ENCODE measurements around the gene CNGA1. TPM values are rescaled to one million over a fixed set of nuclear protein-coding genes. Genes with fewer than 3 reads are reported as not detected.
A peak's percentile ranks its signal among the peaks of the same experiment; 100 is the strongest.
"Not testable (repeated sequence)": the region's sequence is repeated elsewhere in the genome, so short reads cannot be mapped to it uniquely, and the experiment has no call there.

The CNGA1 gene
- polyA plus RNA-seq, 4 donors, result 0.16 to 7.3 (median 4.6) TPM

- no peak for DNase-seq (ENCODE audit: low read depth in 4 of 4, low spot score in 3 of 4)
Observed at GRCh38 chr4:47974566-47974965, 41.9 kb downstream of the CNGA1 start.

GRCh38 chr4:47972721-47973120 is 43.8 kb downstream of the CNGA1 start:
- no peak for DNase-seq (ENCODE audit: low read depth in 4 of 4, low spot score in 3 of 4)

- no peak for DNase-seq (ENCODE audit: low read depth in 4 of 4, low spot score in 3 of 4)
Observed at GRCh38 chr4:47972181-47972580, 44.3 kb downstream of the CNGA1 start.

- DNase-seq (ENCODE audit: low read depth in 4 of 4, low spot score in 3 of 4), result no peak
Observed at GRCh38 chr4:47968847-47969246, 47.6 kb downstream of the CNGA1 start.

- no peak for DNase-seq (ENCODE audit: low read depth in 4 of 4, low spot score in 3 of 4)
Observed at GRCh38 chr4:47954677-47955076, 61.8 kb downstream of the CNGA1 start.

GRCh38 chr4:47954245-47954644 is 62.2 kb downstream of the CNGA1 start:
- DNase-seq (ENCODE audit: low read depth in 4 of 4, low spot score in 3 of 4), result no peak

- DNase-seq (ENCODE audit: low read depth in 4 of 4, low spot score in 3 of 4), result no peak
Observed at GRCh38 chr4:47945930-47946726, 70.4 kb downstream of the CNGA1 start.

- no peak for DNase-seq (ENCODE audit: low read depth in 4 of 4, low spot score in 3 of 4)
Observed at GRCh38 chr4:47942081-47942819, 74.2 kb downstream of the CNGA1 start.

- no peak for DNase-seq (ENCODE audit: low read depth in 4 of 4, low spot score in 3 of 4)
Observed at GRCh38 chr4:47939456-47939855, 77.0 kb downstream of the CNGA1 start.

GRCh38 chr4:47936336-47936735 is 80.1 kb downstream of the CNGA1 start:
- no peak for DNase-seq (ENCODE audit: low read depth in 4 of 4, low spot score in 3 of 4)

- peak in 1 of 4 donors; percentile 18 for DNase-seq (ENCODE audit: low read depth in 4 of 4, low spot score in 3 of 4)
Observed at GRCh38 chr4:47933840-47934239, 82.6 kb downstream of the CNGA1 start.

GRCh38 chr4:47930971-47931804 is 85.3 kb downstream of the CNGA1 start:
- DNase-seq (ENCODE audit: low read depth in 4 of 4, low spot score in 3 of 4), result no peak

- DNase-seq (ENCODE audit: low read depth in 4 of 4, low spot score in 3 of 4), result no peak
Observed at GRCh38 chr4:47929682-47930201, 86.7 kb downstream of the CNGA1 start.

- DNase-seq (ENCODE audit: low read depth in 4 of 4, low spot score in 3 of 4), result peak in 2 of 4 donors; percentile 51 to 60
Observed at GRCh38 chr4:47926667-47927258, 89.7 kb downstream of the CNGA1 start.

- DNase-seq (ENCODE audit: low read depth in 4 of 4, low spot score in 3 of 4), result not testable (repeated sequence)
Observed at GRCh38 chr4:47923261-47923608, 93.2 kb downstream of the CNGA1 start.

GRCh38 chr4:47922436-47923260 is 93.8 kb downstream of the CNGA1 start:
- not testable (repeated sequence) for DNase-seq (ENCODE audit: low read depth in 4 of 4, low spot score in 3 of 4)

GRCh38 chr4:47917163-47917562 is 99.3 kb downstream of the CNGA1 start:
- DNase-seq (ENCODE audit: low read depth in 4 of 4, low spot score in 3 of 4), result not testable (repeated sequence)

- DNase-seq (ENCODE audit: low read depth in 4 of 4, low spot score in 3 of 4), result no peak
Observed at GRCh38 chr4:47915378-47915777, 101.1 kb downstream of the CNGA1 start.

GRCh38 chr4:47914926-47915237 is 101.6 kb downstream of the CNGA1 start:
- DNase-seq (ENCODE audit: low read depth in 4 of 4, low spot score in 3 of 4), result no peak
